ENCODE results near the gene SERHL2.

- TF ChIP-seq CTCF (optimal IDR thresholded peaks at IDR 0.05 in 1 of 3, IDR thresholded peaks at IDR 0.05 in 1 of 3, conservative IDR thresholded peaks at IDR 0.05 in 1 of 3; ENCODE audit: extremely low read depth in 1 of 3, insufficient read depth in 2 of 3, low read length in 3 of 3), result no peak
- TF ChIP-seq EZH2 (IDR thresholded peaks at IDR 0.05; ENCODE audit: low read length), result no peak
Observed at GRCh38 chr22:42604403-42604802, 50.6 kb downstream of the SERHL2 start.

All from keratinocyte (primary cell).